Stimulated activated CD8-positive, alpha-beta memory T cell treated with anti-CD3 and anti-CD28 coated beads, Interleukin-7, amount 100 ng/mL, for 48 hours (primary cell): ENCODE data around the gene DNAJC3.
"Not testable (repeated sequence)": the region's sequence is repeated elsewhere in the genome, so short reads cannot be mapped to it uniquely, and the experiment has no call there.

ENCODE experiments used
- DNase-seq, 2 donors: peaks; one replicate each; pipeline ENCODE4 v3.0.0-alpha.2; 2020; ENCODE audit warnings: low read depth in 1 of 2; ENCODE audit errors: extremely low read depth in 1 of 2

The DNAJC3 gene

DNA sequence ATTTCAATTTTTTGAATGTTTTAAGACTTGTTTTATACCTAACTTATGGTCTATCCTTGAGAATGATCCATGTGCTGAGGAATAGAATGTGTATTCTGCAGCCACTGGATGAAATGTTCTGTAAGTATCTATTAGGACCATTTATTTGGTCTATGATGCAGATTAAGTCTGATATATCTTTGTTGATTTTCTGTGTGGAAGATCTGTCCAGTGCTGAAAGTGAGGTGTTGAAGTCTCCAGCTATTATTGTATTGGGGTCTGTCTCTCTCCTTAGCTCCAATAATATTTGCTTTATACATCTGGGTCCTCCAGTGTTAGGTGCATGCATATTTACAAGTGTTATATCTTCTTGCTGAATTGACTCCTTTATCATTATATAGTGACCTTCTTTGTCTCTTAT is 9.7 kb upstream of the DNAJC3 start:
- not testable (repeated sequence) for DNase-seq

DNA sequence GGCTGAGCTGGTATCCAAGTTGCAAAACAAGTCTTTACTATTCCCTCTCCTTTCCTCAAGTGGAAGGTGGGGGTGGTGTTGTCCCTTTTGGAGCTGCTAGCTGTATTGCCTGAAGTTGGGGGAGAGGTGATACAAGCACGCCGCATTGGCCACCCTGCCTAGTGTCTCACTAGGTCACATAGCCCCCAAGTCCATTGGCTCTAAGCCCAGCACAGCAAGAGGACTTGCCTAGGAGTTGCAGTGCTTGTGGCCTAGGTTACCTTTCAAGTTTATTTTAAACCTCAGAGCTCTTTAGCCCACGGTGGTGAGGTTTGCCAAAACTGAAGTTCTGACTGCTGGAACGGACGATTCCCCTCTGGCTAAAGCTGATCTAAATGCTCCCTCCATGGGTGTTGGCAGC is 5.3 kb upstream of the DNAJC3 start:
- no peak for DNase-seq

- DNase-seq: no peak
These were observed 706 bp upstream of the DNAJC3 start for GRCh38 chr13:95676105-95676761.

DNA sequence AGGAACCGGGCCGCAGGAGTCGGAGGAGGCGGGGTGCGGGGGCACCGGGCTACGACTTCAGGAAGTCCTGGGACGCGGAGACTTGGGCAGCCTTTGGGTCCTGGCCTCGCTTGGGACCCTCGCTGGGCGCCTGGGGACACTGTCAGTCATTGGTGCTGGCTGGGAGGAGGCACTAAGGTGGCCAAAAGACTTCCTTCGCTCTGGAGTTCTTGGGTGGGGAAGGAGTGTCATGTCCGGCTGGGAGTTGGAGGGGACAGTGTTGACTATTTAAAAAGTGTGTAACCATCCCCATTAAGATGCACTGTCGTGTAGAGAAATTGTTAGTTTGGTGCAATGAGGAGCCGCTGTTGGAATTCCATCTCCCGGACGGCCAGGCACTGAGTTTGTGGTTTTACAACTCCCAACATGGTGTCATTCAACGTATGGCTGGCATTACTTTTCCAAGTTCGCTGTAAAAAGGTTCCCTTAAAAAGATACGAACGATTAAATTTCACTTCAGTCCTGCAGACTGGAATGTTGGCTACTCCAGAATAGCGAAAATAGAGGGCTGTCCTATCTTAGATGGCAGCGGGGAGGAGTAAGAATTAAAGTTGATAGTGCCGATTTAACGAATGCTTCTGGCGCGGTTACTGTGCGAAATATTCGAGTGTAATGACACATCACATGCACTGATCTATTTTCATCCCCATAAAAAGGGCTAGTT is 776 bp downstream of the DNAJC3 start:
- DNase-seq: no peak

GRCh38 chr13:95678967-95679366 is 2.0 kb downstream of the DNAJC3 start:
- DNase-seq: no peak

GRCh38 chr13:95679722-95680121 is 2.8 kb downstream of the DNAJC3 start:
- no peak for DNase-seq

DNA sequence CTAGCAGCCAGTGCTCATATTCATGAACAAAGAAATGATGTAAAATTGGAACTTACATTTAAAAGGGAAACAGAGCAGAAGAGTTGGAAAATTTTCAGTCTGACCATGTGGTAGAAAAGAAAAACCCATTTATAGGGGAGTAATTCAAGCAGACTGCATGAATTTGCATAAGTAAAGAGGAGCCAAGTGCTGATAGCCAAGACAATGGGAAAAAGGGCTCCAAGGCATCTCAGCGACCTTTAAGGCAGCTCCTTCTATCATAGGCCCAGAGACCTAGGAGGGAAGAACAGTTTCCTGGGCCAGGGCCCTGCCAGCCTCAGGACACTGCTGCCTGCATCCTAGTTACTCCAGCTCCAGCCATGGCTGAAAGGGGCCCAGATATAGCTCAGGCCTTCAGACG is 7.5 kb downstream of the DNAJC3 start:
- no peak for DNase-seq

- not testable (repeated sequence) for DNase-seq
These were observed 8.0 kb downstream of the DNAJC3 start for GRCh38 chr13:95684960-95685359.

- no peak for DNase-seq
These were observed 12.6 kb downstream of the DNAJC3 start for GRCh38 chr13:95689582-95689926.

DNA sequence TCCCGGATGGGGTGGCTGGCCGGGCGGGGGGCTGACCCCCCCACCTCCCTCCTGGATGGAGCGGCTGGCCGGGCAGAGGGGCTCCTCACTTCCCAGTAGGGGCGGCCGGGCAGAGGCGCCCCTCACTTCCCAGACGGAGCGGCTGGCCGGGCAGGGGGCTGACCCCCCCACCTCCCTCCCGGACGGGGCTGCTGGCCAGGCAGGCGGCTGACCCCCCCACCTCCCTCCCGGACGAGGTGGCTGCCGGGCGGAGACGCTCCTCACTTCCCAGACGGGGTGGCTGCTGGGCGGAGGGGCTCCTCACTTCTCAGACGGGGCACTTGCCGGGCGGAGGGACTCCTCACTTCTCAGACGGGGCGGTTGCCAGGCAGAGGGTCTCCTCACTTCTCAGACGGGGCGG is 14.0 kb downstream of the DNAJC3 start:
- not testable (repeated sequence) for DNase-seq

DNA sequence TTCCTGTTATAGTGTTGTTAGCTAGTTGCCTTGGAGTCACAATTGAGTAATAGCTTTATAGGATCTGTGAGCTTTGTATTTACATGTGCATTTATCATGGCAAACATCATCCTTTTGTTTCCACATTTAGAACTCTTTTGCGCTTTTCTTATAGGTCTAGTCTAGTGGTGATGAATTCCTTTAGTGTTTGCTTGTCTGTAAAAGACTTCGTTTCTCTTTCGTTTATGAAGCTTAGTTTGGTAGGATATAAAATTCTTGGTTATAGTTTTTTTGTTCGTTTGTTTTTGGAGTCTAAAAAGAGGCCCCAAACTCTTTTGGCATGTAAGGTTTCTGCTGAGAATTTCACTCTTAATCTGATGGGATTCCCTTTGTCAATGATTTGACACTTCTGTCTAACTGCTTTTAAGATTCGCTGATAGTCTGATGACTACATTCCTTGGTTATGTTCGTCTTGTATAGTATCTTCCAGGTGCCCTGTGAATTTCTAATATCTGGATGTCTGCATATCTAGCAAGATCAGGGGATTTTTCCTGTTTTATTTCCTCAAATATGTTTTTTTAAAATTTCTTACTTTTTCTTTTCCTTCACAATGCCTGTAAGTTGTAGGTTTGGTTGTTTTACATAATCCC is 20.2 kb downstream of the DNAJC3 start:
- no peak for DNase-seq

GRCh38 chr13:95698047-95698749 is 21.3 kb downstream of the DNAJC3 start:
- no peak for DNase-seq

- DNase-seq: no peak
These were observed 26.6 kb downstream of the DNAJC3 start for GRCh38 chr13:95703576-95703975.

GRCh38 chr13:95704510-95704909 is 27.6 kb downstream of the DNAJC3 start:
- no peak for DNase-seq

- DNase-seq: no peak
These were observed 29.4 kb downstream of the DNAJC3 start for GRCh38 chr13:95706356-95706755.

DNA sequence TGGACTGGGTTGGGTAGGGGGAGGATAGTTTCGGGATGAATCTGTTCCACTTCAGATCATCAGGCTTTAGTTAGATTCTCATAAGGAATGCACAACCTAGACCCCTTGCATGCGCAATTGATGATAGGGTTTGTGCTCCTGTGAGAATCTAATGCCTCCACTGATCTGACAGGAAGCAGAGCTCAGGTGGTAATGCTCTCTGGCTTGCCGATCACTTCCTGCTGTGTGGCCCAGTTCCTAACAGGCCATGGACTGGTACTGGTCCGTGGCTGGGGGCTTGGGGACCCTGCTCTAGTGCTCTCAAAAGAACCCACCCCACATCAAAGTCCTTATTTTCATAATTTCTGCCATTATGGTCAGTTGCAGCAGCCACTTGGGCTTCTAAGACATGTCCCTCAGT is 30.1 kb downstream of the DNAJC3 start:
- no peak for DNase-seq

- no peak for DNase-seq
These were observed 30.8 kb downstream of the DNAJC3 start for GRCh38 chr13:95707442-95708390.

GRCh38 chr13:95708391-95708774 is 31.4 kb downstream of the DNAJC3 start:
- DNase-seq: no peak

DNA sequence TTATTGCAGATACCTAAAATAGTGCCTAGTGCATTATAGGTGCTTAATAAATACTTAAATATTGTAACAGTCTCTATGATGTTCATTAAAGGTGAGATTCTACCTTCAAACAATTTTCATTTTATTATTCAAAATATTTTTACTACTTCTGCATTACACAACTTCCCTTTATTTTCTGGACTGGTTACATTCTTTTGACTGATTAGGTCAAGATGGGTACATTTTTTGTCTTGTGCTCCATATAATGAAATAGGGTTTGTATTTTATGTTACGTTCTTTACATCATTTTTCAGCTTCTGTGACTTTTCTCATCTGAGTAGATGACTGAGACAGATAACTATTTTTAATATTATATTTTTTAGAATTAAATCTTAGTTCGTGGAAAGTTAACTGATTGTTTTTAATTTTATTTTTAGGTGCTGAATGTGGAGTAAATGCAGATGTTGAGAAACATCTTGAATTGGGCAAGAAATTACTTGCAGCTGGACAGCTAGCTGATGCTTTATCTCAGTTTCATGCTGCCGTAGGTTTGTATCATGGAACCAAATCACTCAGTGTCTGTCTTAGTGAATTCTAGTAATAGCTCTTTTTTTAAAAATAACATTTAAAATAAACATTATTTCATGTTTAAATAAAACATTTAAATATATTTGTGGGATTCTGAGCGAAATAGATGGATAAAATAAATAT is 32.0 kb downstream of the DNAJC3 start:
- no peak for DNase-seq

DNA sequence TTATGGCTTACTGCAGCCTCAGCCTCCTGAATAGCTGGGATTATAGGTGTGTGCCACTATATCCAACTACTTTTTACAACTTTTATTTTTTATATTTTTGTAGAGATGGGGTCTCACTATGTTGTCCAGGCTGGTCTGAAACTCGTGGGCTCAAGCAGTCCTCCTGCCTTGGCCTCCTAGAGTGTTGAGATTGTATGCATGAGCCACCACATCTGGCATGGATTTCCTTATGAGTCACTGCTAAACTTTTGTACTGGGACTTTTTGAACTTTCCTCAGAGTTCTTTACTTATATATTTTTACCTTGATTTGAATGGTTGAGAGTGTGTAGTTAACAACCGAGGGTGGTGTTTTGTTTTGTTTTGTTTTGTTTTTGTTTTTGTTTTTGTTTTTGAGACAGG is 33.4 kb downstream of the DNAJC3 start:
- no peak for DNase-seq
